Hypothalamus (tissue), 51 donors: ENCODE data around the gene AMDHD2.

Experiments used
- DNase-seq, 51 donors: peaks; one replicate each; lab custom pipeline; 2025; lab: John Stamatoyannopoulos, UW

AMDHD2 gene

DNA sequence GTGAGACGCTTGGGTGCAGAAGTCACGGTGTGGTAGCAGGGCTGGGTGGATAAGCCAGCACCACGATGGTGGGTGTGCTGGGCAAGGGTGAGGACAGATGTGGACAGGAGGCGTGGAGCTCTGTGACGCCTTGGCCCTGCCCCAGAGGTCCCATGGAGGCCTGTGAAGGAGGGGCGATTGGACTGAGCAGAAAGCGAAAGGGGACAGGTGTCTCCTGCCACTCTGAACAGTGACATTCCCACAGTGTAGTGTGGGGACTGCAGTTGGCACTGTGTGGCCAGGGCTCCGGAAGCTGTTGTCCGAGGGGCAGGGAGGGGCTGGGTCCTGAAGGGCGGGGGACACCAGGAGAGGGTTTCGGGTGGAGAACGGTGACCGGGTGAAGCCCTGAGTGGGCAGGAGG lies 37.9 kb upstream of the AMDHD2 start:
- DNase-seq = no peak

DNA sequence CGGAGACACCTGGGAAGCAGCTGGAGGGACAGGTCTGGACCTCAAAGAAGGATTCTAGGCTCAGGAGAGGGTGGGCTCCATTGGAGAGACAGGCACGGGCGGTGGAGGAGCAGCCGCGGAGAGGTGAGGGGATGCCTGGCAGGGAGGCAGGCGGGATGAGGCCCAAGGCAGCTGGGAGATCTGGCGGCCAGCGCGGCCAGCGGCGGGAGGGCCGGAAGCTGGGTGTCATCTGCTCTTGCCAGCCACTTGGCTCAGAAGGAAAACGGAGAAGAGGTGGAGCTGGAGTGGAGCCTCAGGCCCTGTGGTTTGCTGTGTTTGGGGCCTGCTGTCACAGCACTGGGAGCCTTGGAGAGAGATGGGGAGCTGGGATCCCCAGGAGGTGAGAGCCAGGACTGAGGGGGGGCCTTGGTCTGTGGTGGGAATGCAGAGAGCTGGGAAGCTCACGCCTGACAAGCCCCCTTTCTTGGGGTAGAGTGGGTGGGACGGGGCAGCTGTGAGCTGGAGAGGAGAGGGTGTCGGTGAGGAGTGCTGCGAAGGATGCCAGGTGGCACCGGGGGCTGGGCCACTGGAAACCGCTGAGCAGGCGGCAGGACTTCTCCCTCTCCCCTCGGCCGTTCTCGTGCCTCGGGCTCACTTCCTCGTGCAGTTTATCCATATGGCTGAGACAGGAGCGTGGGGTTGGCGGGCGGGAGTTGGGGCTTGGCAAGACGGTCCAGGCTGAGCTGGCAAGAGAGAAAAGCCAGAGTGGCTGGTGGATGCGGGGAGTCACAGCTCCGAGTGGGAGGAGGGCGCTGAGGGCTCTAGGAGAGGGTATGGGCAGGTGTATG lies 37.2 kb upstream of the AMDHD2 start:
- peak in 42 of 51 donors; percentile 15 to 81 (median 50) for DNase-seq

DNA sequence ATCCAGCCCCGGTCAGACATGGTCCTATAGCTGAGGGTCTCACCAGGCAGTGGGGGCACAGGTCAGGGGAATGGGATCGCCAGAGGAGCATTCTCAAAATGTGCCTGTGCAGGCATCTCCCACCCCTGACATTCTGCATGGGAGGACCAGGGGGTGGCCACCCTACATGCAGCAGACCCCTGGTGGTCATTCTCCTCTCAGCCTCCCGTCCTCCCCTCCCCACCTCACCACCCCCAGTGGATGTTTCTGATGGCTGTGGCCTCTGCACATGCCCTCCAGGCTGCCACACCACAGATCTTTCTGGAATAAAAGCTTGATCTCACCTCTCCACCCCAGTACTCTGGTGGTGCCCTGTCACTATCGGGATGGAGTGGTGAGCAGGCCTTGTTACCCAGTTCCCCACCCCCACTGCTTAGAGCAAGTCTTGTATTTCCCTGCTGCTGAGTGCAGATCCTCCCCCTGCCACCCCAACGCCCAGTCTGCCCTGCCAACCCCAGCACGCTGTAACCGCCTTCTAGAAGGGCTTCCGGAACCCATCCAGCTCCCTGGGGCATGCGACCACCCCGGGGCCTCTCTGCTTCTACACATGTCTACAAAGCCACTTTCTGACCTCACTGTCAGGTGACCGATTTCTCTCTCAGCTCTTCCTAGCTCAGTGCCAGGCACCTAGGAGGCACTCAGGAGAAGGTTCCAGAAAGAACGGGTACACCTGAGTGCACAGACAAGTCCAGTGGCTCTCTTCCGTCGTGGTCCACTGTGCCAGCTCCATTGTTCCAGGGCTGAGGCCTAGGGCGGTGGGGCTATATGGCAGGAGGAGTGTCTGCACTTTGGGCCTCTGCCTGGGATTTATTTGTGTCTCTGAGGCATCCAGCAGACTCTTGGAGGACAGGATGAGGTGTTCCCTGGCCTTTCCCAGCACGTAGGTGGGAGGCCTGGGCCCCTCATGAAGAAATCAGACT lies 36.0 kb upstream of the AMDHD2 start:
- no peak for DNase-seq

DNA sequence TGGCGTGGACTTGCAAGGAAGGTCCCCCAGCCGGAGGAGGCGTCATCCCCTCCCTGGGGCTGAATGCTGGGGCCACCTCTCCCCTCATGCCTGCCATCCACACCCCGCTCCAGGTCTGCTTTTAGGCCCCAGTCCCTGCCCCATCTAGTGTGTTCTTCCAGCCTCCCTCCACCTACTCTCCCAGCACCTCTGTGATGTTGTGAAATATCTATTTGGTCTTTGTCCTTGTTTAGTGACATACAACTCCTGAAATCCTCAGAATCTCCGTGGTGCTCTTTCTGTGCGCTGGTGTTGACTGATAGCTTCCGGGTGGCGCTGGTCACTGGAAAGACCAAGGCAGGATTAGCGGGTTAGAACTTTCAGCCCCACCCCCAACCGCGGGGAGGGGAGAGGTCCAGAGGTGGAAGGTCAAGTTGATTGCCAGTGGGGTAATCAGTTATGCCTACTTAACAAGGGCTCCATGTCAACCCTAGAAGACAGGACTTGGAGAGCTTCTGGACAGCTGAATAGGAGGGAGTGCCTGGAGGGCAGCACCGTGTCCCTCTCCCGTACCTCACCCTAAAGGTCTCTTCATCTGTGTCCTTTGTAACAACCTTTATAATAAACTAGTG lies 35.2 kb upstream of the AMDHD2 start:
- DNase-seq = no peak

DNA sequence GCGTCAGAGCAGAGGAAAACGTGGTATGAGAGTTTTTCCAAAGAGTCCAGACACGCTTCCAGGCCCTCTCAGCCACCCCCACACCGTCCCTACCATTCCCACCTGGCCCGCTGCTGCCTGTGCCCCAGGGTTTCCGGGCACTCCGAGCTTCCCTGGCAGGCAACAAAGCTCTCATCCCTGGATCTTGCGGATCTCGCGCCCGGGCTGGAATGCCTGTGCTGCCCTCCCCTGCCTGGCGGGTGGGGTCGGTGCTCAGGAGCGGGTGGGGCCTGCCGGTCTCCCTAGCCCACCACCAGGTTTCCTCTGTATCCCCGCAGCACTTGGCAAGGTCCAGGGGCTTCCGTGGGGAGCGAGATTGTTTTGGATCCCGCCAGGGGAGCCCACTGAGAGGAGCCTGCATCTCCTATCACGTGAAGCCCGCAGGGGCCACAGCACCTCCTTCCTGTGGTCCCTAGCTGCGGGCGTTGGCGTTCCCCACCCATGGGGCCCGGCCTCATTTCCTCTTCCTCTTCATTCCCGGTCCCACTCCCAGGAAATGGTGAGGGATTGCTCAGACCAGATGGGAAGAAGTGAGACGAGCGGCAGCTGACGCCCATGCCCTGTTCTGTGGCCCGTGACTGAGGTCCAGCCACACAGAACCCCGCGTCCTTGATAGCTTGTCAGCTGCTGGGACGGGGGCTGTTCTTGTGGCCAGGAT lies 34.2 kb upstream of the AMDHD2 start:
- DNase-seq = no peak

DNA sequence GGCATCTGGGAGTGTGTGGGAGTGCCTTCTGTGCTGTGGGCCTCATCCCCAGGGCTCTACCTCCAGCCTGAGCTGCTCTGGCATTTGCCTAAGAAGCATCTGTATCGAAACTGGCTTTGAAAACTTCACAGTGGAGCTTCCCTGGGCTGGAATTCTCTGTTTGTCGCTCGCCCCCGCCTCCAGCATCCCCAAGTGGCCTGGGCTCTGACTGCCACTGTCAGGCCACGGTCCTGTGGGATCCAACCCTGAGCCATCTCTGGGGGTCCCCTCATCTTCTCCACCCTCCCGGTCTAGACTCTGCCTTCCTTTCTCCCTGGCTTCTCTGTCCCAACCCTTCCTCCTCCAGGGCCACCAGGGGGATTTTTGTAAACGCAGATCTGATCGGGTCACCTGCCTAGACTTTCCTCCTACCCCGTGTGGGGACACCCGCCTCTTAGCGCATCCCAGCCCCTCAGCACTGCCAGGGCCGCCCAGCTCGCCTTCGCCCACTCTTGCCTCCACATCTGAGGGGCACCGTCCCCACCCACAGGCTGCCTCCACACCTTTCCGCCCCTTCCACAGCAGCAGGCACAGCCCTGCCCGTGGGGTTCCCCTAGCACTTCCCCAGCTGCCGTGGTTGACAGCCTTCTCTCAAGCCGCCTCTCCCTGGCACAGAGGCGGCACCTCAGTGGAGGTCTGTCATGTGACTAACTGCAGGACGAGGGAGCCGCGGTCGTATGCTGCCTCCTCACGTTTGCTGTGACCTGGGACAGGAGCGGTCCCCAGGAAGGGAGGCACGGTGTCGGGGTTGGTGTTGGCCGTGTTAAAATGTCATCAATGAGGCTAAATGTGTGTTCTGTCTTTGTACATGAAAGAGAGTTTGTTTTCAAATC lies 33.3 kb upstream of the AMDHD2 start:
- DNase-seq = peak in 28 of 51 donors; percentile 12 to 82 (median 40)

DNA sequence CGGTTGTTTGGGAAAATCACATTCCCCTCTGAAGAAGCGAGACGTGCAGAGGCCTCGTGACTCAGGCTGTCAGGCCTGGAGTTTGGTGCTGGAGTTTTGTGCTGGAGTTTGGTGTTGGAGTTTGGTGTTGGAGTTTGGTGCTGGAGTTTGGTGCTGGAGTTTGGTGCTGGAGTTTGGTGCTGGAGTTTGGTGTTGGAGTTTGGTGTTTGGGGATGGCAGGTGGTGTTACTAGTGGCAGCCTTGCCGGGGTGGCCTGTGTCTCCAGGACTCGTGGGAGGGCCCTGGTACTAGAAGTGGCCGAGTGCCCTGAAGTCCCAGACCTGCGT lies 32.7 kb upstream of the AMDHD2 start:
- no peak for DNase-seq

DNA sequence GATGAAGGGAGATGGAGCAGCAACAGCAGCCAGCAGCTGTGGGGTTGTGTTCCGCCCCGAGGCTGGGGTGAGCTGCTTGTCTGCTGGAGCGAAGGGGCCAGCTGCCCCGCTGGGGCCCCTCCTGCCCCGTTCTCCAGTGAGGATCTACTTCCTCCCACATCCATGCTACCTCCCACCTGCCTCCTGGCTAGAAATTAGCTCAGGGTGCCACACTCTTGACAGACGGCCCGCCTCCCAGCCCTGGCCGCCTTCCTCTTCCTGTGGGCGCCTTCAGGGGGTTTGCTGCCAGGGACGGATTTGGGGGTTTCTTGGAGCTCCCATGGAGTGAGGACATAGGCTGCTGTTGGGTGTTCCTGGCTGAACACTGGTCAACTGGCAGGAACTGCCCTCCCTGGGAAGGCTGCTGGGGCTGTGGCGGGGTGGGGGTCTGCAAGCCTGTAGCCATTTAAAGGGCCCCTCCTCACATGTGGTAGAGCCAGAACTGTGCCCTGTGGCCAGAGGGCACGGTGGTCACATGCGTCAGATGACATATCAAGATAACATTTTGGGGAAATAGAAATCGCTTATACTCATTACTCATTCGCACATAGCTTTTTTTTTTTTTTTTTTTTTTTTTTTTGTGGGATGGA lies 32.2 kb upstream of the AMDHD2 start:
- DNase-seq = no peak

DNA sequence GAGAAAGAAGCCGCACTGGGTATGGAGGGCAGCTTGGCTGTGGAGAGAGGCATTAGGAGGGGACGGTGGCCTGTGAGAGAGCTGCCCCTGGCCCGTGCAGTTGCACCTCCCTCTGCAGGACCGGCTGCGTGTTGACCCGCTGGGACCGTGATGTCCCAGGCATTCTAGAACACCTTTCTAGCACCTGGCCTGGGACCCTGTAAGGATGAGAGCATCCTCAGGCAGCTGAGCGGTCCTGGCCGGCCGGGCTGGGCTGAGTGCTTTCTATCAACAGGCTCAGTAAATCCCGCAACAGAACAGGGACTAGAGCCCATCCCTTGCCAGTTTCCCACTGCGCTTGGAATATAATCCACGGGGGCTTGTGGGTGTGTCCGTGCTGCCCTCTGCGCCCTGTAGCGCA lies 30.6 kb upstream of the AMDHD2 start:
- DNase-seq = no peak

DNA sequence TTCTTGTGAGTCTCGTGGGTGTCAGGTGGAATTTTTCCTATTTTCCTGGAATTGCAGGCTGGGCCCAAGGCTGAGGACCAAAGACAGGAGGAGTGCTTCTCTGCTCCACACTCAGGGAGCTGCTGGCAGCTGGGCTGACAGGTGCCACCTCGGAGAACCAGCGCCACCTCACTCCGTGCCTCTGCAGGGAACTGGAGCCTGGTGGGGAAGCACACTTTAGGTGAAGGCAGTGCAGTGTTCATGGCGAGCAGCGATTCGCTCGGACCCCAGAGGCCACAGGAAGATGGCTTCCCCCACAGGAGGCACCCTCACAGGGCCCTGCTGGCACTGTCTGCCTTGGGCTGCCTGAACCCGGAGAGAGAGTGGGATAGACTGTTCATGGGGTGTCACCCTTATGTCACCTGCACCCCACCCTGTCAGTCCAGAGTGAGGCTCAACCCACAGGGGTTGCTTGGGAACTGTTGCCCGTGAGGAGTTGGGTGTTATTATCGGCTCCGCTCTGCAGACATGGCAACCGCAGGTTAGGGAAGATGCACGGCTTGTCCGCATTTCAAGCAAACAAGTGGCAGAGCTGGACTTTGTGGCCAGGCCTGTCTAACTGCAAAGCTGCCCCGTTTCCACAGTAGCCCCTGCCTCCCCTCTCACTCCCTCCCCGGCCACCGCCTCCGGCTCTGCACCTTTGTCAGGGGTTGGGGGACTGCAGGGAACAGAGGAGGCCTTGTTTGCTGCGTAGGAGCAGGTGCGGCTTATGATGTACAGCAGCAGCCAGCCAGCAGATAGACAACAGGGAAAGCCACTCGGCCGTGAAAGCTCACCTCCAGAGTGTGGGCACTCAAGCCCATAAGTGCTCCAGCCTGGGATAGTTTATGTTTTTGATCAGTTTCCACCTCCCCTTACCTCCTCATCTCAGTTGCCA lies 29.7 kb upstream of the AMDHD2 start:
- DNase-seq = no peak

DNA sequence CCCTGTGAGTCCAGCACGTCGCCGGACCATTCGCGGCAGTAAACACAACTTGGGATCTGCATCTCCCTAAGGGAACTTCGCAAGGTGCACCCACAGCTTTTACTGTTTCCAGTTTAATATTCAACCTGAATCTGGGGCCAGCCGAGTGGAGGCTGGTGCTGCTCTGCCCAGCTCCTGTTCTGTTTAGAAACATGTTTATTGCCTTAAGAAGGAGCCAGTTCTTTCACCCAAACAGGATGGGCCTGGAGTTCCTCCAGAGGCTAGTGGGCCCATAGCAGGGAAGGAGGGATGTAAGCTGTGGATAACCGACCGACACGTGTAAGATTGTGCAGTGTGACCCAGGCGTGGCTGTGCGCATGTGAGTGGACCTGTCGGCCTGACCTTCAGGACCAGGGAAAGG lies 27.9 kb upstream of the AMDHD2 start:
- no peak for DNase-seq

DNA sequence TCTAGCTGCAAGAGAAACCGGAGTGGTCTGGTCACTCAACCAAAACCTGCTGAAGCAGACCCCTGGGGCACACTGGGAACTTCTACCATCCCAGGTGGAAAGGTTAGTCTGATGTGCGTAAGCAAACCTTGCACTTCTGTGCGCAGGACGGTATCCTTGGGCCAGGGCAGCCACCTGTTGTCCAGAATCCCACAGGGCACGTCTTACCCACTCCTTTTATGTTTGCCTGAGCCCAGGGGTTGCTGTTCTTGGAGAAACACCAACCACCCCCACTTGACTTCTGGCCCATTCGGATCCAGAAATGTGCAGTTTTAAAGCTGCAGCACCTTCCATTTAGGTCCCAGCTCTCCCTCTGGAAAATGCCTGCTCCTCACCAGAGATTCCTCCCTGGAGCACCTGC lies 26.6 kb upstream of the AMDHD2 start:
- DNase-seq = no peak

DNA sequence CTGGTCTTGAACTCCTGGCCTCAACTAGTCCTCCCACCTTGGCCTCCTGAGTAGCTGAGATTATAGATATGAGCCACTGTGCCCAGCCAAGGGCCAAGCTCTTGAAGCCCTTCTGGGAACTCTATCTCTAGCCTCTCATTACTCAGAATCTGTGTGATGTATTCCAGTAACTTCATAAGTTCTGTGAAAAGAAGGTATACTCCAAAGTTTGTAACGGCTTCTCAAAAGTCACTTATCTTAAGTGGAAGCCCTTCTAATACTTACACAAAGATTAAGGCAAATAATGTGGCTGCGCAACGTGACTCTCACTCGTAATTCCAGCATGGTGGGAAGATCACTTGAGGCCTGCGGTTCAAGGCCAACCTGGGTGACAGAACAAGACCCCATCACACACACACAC lies 25.6 kb upstream of the AMDHD2 start:
- no peak for DNase-seq

DNA sequence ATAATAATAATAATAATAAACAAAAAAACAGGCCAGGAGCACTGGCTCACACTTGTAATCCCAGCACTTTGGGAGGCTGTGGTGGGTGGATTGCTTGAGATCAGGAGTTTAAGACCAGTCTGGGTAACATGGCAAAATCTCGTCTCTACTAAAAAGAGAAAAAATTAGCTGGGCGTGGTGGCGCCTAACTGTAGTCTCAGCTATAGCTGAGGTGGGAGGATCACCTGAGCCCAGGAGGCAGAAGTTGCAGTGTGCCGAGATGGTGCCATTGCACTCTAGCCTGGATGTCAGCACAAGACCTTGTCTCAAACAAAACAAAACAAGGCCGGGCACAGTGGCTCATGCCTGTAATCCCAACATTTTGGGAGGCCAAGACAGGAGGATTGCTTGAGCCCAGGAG lies 25.1 kb upstream of the AMDHD2 start:
- DNase-seq = no peak

DNA sequence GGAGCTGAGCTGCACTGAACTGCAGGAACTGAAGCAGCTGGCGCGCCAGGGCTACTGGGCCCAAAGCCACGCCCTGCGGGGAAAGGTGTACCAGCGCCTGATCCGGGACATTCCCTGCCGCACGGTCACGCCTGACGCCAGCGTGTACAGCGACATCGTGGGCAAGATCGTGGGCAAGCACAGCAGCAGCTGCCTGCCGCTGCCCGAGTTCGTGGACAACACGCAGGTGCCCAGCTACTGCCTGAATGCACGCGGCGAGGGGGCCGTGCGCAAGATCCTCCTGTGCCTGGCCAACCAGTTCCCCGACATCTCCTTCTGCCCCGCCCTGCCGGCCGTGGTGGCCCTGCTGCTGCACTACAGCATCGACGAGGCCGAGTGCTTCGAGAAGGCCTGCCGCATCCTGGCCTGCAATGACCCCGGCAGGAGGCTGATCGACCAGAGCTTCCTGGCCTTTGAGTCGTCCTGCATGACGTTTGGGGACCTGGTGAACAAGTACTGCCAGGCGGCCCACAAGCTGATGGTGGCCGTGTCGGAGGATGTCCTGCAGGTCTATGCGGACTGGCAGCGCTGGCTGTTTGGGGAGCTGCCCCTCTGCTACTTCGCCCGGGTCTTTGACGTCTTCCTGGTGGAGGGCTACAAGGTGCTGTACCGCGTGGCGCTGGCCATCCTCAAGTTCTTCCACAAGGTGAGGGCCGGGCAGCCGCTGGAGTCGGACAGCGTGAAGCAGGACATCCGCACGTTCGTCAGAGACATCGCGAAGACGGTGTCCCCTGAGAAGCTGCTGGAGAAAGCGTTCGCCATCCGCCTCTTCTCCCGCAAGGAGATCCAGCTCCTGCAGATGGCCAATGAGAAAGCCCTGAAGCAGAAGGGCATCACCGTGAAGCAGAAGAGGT lies 23.7 kb upstream of the AMDHD2 start:
- no peak for DNase-seq

DNA sequence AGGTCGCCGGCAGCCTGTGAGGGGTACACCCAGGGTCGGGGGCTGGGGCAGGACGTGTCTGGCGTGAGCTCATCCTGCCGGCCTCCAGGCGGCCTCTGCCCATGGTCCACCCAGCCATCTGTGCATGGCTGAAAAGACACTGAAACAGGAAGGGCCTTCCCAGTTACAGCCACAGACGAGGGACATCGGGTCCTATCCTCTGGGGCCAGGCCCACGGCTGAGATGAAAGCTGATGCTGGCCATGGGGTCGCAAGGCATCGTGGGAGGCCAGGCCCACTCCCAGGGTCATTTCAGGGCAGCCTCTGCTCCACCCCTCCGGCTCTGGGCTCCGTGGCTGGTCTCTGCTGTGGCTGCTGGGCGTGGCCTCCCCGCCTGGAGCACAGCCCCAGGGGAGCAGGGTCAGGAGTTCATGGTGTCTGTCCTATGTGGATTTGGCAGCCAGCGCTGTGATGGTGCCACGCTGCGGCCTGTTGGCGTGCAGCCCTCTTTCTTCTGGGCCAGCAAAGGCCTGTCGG lies 23.0 kb upstream of the AMDHD2 start:
- no peak for DNase-seq
